SK-N-SH treated with all-trans-retinoic acid at 6 μM for 48 hours (cell line): Measurements from ENCODE around the gene NHS.

Experiments
- CSDC2 ChIP-seq: fragments of 250-450 bp; sonication (Bioruptor Pico); IDR thresholded peaks from 2 replicates; pipeline ENCODE4 v1.5.0; 2020; ENCODE audit warnings: mild to moderate bottlenecking, moderate library complexity
- TCF4 ChIP-seq: fragments of 250-450 bp; sonication (Bioruptor Pico); IDR thresholded peaks from 2 replicates; pipeline ENCODE4 v1.8.0; 2021; ENCODE audit warnings: mild to moderate bottlenecking, moderate library complexity, borderline replicate concordance
- TOX ChIP-seq: fragments of 250-450 bp; sonication (Bioruptor Pico); IDR thresholded peaks from 2 replicates; pipeline ENCODE4 v1.8.0; 2021; ENCODE audit warnings: mild to moderate bottlenecking, moderate library complexity, borderline replicate concordance
- ZFP3 ChIP-seq: fragments of 250-450 bp; sonication (Bioruptor Pico); IDR thresholded peaks from 2 replicates; pipeline ENCODE4 v1.5.0; 2020; ENCODE audit warnings: mild to moderate bottlenecking, moderate library complexity
- ZNF565 ChIP-seq: fragments of 450-650 bp; formaldehyde crosslinking; conservative IDR thresholded peaks from 2 replicates; pipeline ENCODE4 v1.5.0; 2020; ENCODE audit warnings: low read depth, mild to moderate bottlenecking, moderate library complexity
- ZNF70 ChIP-seq: fragments of 450-650 bp; formaldehyde crosslinking; IDR thresholded peaks from 2 replicates; pipeline ENCODE4 v1.5.0; 2020; ENCODE audit warnings: mild to moderate bottlenecking, moderate library complexity
- TF ChIP-seq, protein P1 (sequence below): fragments of 250-450 bp; sonication (Bioruptor Pico); IDR thresholded peaks from 2 replicates; pipeline ENCODE4 v1.5.1; 2020; ENCODE audit warnings: low read depth, mild to moderate bottlenecking, moderate library complexity
- TF ChIP-seq, protein P2 (sequence below): fragments of 250-450 bp; sonication (Bioruptor Pico); IDR thresholded peaks from 2 replicates; pipeline ENCODE4 v1.8.0; 2020; ENCODE audit warnings: mild to moderate bottlenecking, moderate library complexity, borderline replicate concordance
- TF ChIP-seq, protein P3 (sequence below): fragments of 250-450 bp; sonication (Bioruptor Pico); IDR thresholded peaks from 2 replicates; pipeline ENCODE4 v1.5.0; 2020; ENCODE audit warnings: mild to moderate bottlenecking, moderate library complexity

DNA sequence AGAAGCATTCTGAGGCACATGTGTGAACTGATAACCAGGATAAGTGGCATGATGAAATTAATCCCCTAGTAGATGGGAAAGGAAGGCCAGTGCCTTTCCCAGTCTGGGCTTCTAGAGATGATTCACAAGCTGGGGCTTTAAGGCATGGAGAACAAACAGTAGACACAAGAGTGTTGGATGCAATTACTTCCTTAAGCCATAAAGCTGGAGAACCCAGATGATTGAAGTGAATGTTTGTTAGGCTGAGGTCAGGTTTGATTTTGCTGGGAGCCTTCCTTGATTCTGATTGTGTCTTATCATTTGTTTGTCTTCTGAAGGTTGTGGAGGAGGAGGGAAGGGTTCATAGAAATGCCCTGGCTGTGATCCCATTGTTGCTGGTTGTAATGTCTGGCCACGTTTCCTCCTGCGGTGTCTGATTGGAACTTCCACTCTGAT, 125.2 kb downstream of the NHS start:
- TF ChIP-seq CSDC2 (CRISPR knock-in tag) (no peak), TCF4 (CRISPR knock-in tag) (no peak), TOX (CRISPR knock-in tag) (no peak), ZNF70 (CRISPR knock-in tag) (no peak), ZFP3 (CRISPR knock-in tag) (no peak), ZNF565 (no peak)
- TF ChIP-seq, protein P1, sequence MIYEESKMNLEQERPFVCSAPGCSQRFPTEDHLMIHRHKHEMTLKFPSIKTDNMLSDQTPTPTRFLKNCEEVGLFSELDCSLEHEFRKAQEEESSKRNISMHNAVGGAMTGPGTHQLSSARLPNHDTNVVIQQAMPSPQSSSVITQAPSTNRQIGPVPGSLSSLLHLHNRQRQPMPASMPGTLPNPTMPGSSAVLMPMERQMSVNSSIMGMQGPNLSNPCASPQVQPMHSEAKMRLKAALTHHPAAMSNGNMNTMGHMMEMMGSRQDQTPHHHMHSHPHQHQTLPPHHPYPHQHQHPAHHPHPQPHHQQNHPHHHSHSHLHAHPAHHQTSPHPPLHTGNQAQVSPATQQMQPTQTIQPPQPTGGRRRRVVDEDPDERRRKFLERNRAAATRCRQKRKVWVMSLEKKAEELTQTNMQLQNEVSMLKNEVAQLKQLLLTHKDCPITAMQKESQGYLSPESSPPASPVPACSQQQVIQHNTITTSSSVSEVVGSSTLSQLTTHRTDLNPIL: no peak
- TF ChIP-seq, protein P2, sequence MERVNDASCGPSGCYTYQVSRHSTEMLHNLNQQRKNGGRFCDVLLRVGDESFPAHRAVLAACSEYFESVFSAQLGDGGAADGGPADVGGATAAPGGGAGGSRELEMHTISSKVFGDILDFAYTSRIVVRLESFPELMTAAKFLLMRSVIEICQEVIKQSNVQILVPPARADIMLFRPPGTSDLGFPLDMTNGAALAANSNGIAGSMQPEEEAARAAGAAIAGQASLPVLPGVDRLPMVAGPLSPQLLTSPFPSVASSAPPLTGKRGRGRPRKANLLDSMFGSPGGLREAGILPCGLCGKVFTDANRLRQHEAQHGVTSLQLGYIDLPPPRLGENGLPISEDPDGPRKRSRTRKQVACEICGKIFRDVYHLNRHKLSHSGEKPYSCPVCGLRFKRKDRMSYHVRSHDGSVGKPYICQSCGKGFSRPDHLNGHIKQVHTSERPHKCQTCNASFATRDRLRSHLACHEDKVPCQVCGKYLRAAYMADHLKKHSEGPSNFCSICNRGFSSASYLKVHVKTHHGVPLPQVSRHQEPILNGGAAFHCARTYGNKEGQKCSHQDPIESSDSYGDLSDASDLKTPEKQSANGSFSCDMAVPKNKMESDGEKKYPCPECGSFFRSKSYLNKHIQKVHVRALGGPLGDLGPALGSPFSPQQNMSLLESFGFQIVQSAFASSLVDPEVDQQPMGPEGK (CRISPR knock-in tag): no peak
- TF ChIP-seq, protein P3, sequence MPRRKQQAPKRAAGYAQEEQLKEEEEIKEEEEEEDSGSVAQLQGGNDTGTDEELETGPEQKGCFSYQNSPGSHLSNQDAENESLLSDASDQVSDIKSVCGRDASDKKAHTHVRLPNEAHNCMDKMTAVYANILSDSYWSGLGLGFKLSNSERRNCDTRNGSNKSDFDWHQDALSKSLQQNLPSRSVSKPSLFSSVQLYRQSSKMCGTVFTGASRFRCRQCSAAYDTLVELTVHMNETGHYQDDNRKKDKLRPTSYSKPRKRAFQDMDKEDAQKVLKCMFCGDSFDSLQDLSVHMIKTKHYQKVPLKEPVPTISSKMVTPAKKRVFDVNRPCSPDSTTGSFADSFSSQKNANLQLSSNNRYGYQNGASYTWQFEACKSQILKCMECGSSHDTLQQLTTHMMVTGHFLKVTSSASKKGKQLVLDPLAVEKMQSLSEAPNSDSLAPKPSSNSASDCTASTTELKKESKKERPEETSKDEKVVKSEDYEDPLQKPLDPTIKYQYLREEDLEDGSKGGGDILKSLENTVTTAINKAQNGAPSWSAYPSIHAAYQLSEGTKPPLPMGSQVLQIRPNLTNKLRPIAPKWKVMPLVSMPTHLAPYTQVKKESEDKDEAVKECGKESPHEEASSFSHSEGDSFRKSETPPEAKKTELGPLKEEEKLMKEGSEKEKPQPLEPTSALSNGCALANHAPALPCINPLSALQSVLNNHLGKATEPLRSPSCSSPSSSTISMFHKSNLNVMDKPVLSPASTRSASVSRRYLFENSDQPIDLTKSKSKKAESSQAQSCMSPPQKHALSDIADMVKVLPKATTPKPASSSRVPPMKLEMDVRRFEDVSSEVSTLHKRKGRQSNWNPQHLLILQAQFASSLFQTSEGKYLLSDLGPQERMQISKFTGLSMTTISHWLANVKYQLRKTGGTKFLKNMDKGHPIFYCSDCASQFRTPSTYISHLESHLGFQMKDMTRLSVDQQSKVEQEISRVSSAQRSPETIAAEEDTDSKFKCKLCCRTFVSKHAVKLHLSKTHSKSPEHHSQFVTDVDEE (CRISPR knock-in tag): no peak
